ENCODE data around the gene BHLHE40. TPM values are rescaled to one million over a fixed set of nuclear protein-coding genes. Genes with fewer than 3 reads are reported as not detected.
A peak's percentile ranks its signal among the peaks of the same experiment; 100 is the strongest.

The BHLHE40 gene
- total and polyA plus RNA-seq, 2 of the 8 experiments (the other 6 are each of a cell fraction or from before 2014, with no cell fraction given) = 1.5 to 2.2 TPM

- no peak overlapping the region for H3K27ac ChIP-seq (ENCODE audit: low read depth, low read length)
- POLR2A ChIA-PET (ENCODE audit: partially characterized antibody) = interaction anchor here (0.6 to 0.9 kb wide), 2 partner anchors 12 to 71 kb away, joined by 3 read pairs; no protein-coding TSS in a partner anchor
- TF ChIP-seq HDAC2 (IDR thresholded peaks at IDR 0.05; ENCODE audit: borderline replicate concordance in 1 of 2, low read depth in 2 of 2, low read length in 2 of 2) (no peak), TAF1 (IDR thresholded peaks at IDR 0.05; ENCODE audit: low read depth, low read length) (no peak)
Measured at GRCh38 chr3:5014391-5014790, 35.2 kb downstream of the BHLHE40 start.

More at GRCh38 chr3:5014391-5014790, 35.2 kb downstream of the BHLHE40 start:
- no peak overlapping the region for H4K91ac ChIP-seq (replicated peaks; ENCODE audit: insufficient read length, low read length)
- no peak overlapping the region for H3K9ac ChIP-seq (replicated peaks in 1 of 4; ENCODE audit: extremely low read depth in 1 of 4, low read depth in 3 of 4, low read length in 3 of 4)
- DNase-seq (ENCODE audit: low read depth in 1 of 2, low spot score in 2 of 2) (no peak), FAIRE-seq (no peak)
- WGBS, 2 experiments (ENCODE audit: extremely low coverage in 1 of 2, insufficient coverage in 1 of 2, insufficient read length in 1 of 2, insufficient replicate concordance in 2 of 2, low coverage in 1 of 2, low lambda C conversion rate in 2 of 2, missing lambda C conversion rate in 1 of 2) = 71% methylated on average over 7 of the region's 7 CpGs; no CpG with 5 or more reads in 1 of the 2 experiments
- H2BK20ac ChIP-seq (ENCODE audit: low read length) = no peak overlapping the region
- no peak overlapping the region for H4K5ac ChIP-seq (ENCODE audit: insufficient read length, low read depth, low read length)
- H3K9me3 ChIP-seq (ENCODE audit: insufficient read depth in 2 of 2, low read depth in 1 of 2, low read length in 1 of 2) = no peaks in the 10 kb centered on the region
- CTCF ChIA-PET (ENCODE audit: partially characterized antibody) = interaction anchor here (1.1 to 2.1 kb wide), 4 partner anchors 13 to 303 kb away, joined by 3 to 7 read pairs (median 5); no protein-coding TSS in a partner anchor
- H3K23me2 ChIP-seq (ENCODE audit: low read depth, low read length) = no peaks in the 10 kb centered on the region
- H2BK12ac ChIP-seq (ENCODE audit: low read depth, low read length) = no peak overlapping the region
- no peak overlapping the region for H3K23ac ChIP-seq (ENCODE audit: insufficient read length)
- H2BK5ac ChIP-seq (ENCODE audit: low read depth, low read length) = no peak overlapping the region
- H4K20me1 ChIP-seq (replicated peaks in 1 of 2; ENCODE audit: control insufficient read depth in 1 of 2, insufficient read depth in 2 of 2, low read length in 2 of 2) = no peaks in the 10 kb centered on the region
- no peak overlapping the region for H3K4me2 ChIP-seq (ENCODE audit: insufficient read depth in 1 of 2, low read depth in 2 of 2, low read length in 2 of 2)
- H3K4ac ChIP-seq (replicated peaks; ENCODE audit: insufficient read length, low read depth, low read length) = no peak overlapping the region
- no peak overlapping the region for H2BK120ac ChIP-seq (replicated peaks; ENCODE audit: low read depth, low read length)
- H3K27me3 ChIP-seq (replicated peaks in 1 of 4; ENCODE audit: control insufficient read depth in 3 of 4, extremely low read depth in 1 of 4, insufficient read depth in 3 of 4, low read length in 3 of 4) = no peaks in the 10 kb centered on the region
- H3K4me1 ChIP-seq (replicated peaks in 1 of 4; ENCODE audit: control insufficient read depth in 3 of 4, insufficient read depth in 4 of 4, low read length in 3 of 4) = peaks cover 0 to 2% (median 0%) of the 10 kb centered on the region in 4 experiments; a peak in 3 of 7 replicates
- H4K8ac ChIP-seq (ENCODE audit: extremely low read depth, insufficient read depth, low read length) = no peak overlapping the region
- no peak overlapping the region for H2AK5ac ChIP-seq (ENCODE audit: low read depth, low read length)
- no peak overlapping the region for H3K4me3 ChIP-seq (ENCODE audit: extremely low read depth in 1 of 4, insufficient read depth in 2 of 4, low read depth in 3 of 4, low read length in 4 of 4)
- H3K18ac ChIP-seq (ENCODE audit: extremely low read depth, low read length) = no peak overlapping the region
- H3K14ac ChIP-seq (ENCODE audit: insufficient read length) = no peak overlapping the region
- H3K79me2 ChIP-seq (ENCODE audit: control insufficient read depth in 1 of 2, insufficient read depth in 2 of 2, low read length in 2 of 2) = no peaks in the 10 kb centered on the region
- no peak overlapping the region for H2AFZ ChIP-seq (ENCODE audit: low read length)
- 0 out of 2 replicates have a peak overlapping the region, but pooled peaks have one; percentile 14 for H2BK15ac ChIP-seq (ENCODE audit: low read length)
- no peak overlapping the region for H3K56ac ChIP-seq (replicated peaks; ENCODE audit: insufficient read length, low read depth, low read length)
- H3K79me1 ChIP-seq (ENCODE audit: low read depth, low read length) = no peaks in the 10 kb centered on the region
- no peaks in the 10 kb centered on the region for H3K36me3 ChIP-seq (ENCODE audit: control insufficient read depth in 2 of 4, insufficient read depth in 4 of 4, low read length in 3 of 4)
